GM12875 (cell line): Measurements from ENCODE around the gene GALNT4.
A peak's percentile ranks its signal among the peaks of the same experiment; 100 is the strongest.

Experiments
- H3K4me3 ChIP-seq: one replicate; pipeline ENCODE4 v1.5.1; 2011; ENCODE audit warnings: low read depth, low read length, control low read depth
- CTCF ChIP-seq: IDR thresholded peaks from 2 replicates; pipeline ENCODE4 v1.5.1; 2011; ENCODE audit warnings: low read depth, mild to moderate bottlenecking, control low read depth, inconsistent platforms, low read length, moderate library complexity, borderline replicate concordance; ENCODE audit not compliant: insufficient read depth

Gene GALNT4

GRCh38 chr12:89523843-89524540 lies 604 bp downstream of the GALNT4 start:
- no peak for TF ChIP-seq CTCF
- peak overlapping the region; percentile 98 for H3K4me3 ChIP-seq

GRCh38 chr12:89523393-89523792 lies 1.2 kb downstream of the GALNT4 start:
- TF ChIP-seq CTCF, result no peak
- H3K4me3 ChIP-seq, result no peak overlapping the region

GRCh38 chr12:89521364-89522223 lies 3.0 kb downstream of the GALNT4 start:
- TF ChIP-seq CTCF, result no peak
- H3K4me3 ChIP-seq, result no peak overlapping the region

GRCh38 chr12:89517720-89518119 lies 6.9 kb downstream of the GALNT4 start:
- TF ChIP-seq CTCF, result no peak

GRCh38 chr12:89516633-89517032 lies 8.0 kb downstream of the GALNT4 start:
- no peak for TF ChIP-seq CTCF
- H3K4me3 ChIP-seq, result no peak overlapping the region

More at GRCh38 chr12:89517720-89518119, 6.9 kb downstream of the GALNT4 start:
- no peak overlapping the region for H3K4me3 ChIP-seq

- H3K4me3 ChIP-seq, result no peak overlapping the region
- TF ChIP-seq CTCF, result no peak
Measured at GRCh38 chr12:89514751-89515150, 9.8 kb downstream of the GALNT4 start.

GRCh38 chr12:89513544-89513943 lies 11.1 kb downstream of the GALNT4 start:
- TF ChIP-seq CTCF, result no peak
- no peak overlapping the region for H3K4me3 ChIP-seq
